GM19035 (cell line): ENCODE data around the gene TOGARAM2.

ENCODE experiments used
- ATAC-seq: cut with Tn5 transposase; IDR thresholded peaks from one replicate; pipeline ENCODE4 v1.9.1; 2021; ENCODE audit not compliant: unreplicated experiment

Gene TOGARAM2

DNA sequence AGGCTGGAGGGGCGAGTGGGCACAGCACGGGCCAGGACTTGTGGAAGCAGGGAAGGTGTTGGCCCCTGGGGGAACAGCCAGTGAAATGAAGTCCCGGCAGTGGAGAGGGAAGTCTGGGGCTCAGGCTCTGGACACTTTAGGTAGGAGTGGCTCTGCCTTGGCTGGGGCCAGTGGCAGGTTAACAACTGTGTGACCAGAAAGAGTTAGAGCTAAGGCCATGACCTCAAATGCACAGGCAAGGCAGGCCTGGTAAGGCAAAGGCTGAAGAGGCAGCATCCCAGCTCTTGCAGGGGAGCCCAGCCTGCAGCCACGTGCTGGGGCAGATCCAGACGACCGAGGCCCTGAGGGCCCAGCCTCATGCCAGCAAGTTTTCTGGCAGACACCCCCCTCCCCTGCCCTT, 71.7 kb downstream of the TOGARAM2 start:
- no peak for ATAC-seq

DNA sequence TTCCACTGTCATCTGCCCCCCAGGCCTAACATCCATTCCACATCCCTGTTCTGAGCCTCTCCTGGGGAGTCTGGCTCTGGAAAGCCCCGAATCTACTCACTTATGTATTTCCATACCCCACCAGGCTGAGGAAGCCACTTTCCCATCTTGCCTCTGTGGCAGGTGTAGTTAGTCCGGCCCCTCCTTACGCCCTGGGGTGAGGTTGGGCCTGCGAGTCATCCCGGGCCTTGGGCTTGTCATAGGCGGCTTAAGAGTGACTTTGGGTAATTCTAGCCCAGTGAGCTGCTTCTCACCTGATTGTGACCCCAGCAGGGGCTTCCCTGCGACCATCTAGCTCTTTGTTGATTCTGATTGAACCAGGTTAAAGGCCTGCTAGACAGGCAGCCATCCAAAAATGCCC, 72.1 kb downstream of the TOGARAM2 start:
- no peak for ATAC-seq

DNA sequence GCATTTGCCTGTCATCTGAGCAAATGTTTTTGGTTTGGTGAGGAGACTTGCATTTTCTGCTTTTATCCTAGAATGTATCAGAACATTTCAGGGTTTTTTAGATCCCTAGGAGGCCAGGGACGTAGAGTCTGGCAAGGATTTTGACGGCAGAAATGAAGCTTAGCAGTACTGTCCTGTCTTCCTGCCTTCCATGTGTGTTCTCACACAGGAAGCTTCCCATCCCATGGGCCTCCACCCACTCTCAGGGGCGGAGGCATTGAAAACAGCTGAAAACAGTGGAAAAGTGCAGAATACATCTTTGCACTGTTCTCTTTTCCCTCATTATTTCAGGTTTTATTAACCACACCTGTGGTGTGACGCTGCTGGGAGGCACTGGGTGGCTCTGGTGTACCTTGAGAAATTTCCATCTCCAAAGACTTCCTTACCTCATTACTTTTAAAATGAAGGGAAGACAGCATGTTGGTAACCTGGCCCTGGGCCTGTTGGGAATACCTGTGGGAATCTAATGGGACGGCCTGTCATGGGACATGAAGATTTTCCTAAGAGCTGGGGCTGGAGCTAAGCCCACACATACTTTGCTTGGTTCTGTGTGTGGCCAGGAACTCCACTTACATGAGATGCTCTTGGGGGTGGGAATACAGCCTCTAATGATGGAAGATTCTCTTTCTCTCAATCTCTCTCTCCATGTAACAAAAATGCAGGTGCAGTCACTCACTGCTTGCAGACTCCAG, 72.7 kb downstream of the TOGARAM2 start:
- ATAC-seq = no peak

DNA sequence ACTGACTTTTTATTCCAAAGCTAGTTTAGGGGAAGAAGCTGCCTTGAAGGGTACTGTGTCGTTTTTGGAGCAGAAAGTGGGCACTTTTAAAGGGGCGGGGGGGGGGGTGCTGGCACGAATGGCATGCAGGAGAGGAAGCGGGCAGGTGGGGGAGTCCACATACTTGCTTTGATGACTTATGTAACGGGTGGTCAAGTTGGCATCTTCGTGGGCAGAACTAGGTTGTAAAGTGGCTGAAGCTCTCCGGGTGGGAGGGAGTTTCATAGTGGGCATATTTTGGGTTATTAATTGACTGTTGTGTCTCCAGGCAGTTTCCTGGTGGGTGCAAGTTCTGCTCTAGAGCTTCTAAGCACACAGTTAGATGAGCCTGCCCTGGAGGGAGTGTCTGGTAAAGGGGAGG, 73.3 kb downstream of the TOGARAM2 start:
- ATAC-seq = no peak

DNA sequence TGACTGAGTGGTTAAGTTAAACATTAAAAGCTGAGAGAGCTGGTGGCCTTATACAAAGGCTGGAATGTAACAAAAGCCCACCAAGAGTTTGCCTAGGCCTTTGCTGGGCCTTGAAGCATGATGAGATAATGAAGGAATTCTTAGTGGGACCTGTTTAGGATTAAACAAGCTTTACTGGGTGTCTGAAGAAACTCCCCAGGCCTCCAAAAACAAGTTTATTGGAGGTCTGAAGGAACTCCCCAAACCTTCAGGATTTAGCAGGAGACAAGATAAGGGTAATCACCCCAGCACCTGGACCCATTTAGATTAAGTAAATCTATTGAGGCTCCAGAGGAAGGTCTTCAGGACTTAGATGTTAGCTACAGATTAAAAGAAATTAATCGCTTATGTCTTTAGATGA, 74.5 kb downstream of the TOGARAM2 start:
- no peak for ATAC-seq

DNA sequence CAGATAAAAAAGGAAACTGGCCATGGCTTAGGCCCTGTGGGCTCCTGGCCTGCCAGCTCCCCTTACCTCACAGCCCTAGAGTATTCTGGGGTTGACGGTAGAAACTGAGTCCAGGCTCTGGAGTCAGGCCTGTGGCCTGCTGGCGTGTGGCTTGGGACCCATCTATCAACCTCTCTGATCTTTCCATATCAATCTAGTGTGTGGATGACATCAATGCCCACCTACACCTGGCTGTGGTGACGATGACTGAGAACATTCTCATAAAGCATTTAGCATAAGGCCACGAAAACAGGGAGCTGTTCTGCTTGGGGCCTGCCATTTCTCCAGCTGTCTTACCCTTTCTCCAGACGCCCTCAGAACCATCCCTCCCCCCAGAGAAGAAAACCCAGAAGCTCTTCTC, 75.4 kb downstream of the TOGARAM2 start:
- no peak for ATAC-seq

DNA sequence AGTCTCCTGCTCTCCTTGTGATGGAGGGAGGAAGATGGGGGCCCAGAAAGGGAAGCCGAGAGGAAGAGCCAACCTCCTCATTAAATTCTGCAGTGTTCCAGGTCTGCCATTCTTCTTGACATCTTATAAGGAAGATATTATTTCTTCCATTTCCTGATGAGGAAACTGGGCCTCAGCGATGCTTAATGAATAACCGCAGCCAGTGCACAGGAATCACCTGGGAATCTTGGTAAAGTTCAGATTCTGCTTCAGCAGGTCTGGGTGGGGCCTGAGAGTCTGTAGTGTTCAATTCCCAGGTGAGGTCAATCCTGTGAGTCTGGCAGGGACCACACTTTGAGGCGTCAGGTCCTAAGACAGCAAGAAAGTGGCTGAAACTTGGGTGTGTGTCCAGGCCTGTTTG, 75.9 kb downstream of the TOGARAM2 start:
- no peak for ATAC-seq

DNA sequence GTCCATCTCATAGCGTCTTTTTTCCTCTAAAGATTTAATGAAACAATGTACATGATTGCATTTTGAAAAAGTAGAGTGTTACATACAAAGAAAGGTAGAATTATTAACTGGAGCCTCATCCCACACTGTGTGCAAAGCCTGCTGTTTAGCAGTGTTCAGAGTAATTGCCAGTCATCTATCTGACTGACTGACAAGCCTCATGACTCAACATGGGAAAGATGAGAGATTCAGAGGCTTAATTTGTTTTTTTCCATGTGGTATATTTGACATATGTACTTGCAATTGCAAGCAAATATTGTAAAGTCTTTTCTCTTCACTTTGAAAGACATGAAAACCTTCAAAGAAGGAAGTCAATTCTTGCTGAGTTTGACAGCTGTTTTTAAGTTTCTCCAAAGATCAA, 78.5 kb downstream of the TOGARAM2 start:
- ATAC-seq = no peak

DNA sequence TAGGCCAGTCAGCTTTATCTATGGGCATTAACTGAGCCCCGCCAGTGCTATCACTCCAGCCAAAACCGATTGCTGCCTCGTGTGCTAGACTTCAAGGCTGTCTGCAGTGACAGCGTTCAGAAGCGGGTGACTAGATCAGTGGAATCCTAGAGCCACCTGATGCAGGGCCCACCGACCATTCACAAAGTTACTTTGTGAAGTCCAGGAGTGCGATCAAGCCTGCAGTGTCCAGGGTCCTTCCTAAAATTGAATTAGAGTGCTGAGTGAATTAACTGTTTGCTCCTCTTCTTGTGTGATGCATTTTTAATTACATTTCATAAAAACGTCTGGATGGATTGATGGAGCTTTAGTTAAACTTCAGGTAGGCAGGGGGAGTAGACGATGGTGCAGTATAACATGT, 79.3 kb downstream of the TOGARAM2 start:
- ATAC-seq = no peak

DNA sequence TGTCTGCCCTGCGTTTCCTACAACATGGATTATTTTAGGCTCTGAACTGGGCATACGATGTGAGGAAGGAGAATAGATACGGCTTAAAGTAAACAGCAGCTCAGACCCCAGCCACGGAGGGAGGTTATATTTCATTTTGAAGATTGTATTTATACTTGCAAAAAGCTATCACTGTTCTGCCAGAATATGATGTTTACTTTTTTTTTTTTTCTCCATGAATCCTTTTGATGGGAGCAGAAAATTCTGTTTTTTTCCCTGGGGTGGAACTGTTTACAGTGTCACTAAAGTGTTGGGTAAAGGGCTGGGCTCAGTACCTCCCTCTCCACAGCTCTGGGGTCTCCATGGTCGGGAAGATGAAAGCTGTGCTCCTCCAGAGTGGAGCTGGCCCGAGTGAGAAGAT, 80.1 kb downstream of the TOGARAM2 start:
- no peak for ATAC-seq

DNA sequence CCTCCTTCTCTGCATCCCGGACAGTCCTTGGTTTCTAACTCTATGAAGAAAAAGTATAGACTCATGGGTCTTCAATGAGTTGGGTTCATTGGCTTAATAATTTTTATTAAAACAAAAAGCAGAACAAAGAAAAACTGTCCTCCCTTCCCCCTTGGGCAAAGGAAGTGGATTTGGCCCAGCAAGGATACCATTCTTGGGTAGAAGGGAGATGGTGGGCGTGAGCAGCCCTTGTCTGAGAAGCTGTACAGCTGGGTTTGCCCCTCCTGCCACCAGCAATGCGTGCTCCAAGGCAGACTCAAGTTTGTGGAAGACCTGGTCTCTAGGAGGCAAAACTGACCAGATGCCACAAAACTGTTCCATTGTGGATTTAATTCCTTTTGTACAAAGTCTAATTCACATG, 80.5 kb downstream of the TOGARAM2 start:
- ATAC-seq = no peak

DNA sequence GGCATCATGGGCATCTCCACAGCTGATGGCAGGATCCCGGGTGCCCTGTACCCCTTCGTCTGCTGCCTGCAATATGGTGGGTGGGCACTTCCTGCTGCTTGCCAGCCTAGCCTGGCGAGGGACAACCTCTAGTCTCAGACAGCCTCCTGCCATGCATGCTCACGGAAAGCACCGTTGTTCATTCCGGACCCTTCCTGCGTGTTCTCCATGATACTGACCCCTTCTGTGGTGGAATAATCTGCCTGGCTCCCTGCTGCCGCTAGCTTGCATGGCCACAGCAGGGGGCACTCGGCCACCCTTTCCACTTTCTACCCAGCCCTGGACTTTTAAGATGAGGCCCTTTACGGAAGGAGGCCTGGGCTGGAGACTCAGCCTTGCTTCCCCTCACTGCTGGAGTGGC, 81.3 kb downstream of the TOGARAM2 start:
- ATAC-seq = no peak

DNA sequence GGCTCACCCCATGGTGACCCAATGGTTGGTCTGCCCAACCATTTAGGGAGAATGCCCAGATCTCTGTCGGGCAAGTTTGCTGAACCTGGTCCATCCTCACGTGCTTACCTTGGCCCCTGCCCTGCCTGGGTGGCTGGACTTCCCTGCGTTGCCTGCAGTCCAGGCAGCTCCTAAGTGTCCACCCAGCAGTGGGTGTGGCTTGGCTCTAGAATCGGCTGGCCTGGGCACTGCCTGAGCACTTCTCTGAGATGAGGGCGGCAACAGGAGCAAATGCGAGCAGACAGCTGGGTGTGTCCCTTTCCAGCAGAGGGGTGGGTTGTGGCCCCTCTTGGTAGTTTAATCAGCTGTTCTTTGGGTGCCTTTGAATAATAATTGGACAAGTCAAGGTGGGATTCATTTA, 82.0 kb downstream of the TOGARAM2 start:
- no peak for ATAC-seq

DNA sequence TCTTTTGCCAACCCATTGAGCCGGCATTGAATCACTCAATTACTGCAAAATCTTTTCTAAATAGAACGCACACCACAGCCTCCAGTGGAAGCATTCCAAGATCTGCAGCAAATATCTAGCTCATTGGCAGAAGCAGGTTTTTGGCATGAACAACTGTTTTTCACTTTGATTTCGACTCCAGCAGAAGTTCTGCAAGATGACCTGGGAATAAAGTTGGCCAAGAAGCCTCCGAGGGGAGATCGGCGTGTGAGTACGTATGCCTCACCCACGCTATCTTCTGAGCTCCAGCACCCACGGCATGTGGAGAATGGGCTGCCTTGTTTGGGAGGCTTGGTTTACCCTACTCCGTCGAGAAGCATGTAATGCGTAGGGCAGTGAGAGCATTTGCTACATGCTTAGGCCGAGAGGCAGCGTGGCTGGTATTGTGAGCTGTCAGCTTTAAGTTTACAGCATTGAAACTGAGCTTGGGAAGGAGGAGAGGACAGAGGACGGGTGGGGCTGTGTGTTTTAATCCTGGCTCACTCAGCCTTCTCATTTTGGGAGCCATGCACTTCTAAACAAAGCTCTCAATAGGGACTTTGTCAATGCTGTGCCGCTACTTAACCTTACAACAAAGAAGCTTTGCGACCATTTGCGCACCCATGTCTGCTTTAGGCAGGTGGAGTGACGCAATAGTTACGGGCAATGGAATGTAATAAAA, 82.7 kb downstream of the TOGARAM2 start:
- ATAC-seq = no peak

DNA sequence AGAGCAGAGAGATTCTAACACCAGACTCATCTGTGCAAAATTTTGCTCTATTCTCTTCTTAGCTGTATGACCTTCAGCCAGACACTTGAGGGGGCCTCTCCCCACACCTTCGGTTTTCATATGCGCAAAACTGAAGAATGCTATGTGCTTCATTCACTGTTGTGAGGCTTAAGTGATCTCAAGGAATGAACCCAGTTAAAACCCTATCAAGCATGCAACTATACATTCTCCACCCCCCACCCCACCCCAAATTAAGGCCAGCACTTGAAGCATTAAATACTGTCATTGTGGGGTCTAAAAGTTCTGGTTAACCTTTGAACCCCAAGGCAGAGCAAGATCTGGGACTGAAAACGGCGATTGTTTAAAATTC, 83.2 kb downstream of the TOGARAM2 start:
- ATAC-seq = no peak

DNA sequence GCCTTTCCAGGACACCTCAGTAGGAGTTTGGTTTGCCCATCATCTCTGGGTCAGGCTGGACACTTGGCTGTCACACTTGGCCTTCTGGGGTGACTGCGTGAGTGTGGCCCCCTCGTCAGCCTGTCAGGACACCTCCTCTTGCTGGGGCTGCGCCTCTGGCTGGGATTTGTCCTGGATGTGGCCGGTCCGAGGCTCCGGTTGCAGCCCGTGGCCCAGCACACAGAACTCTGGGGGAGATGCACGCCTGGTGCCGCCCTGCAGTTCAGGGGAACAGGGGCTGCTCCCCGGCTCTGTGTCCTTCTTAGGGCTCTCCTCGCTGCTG, 83.6 kb downstream of the TOGARAM2 start:
- ATAC-seq = no peak

DNA sequence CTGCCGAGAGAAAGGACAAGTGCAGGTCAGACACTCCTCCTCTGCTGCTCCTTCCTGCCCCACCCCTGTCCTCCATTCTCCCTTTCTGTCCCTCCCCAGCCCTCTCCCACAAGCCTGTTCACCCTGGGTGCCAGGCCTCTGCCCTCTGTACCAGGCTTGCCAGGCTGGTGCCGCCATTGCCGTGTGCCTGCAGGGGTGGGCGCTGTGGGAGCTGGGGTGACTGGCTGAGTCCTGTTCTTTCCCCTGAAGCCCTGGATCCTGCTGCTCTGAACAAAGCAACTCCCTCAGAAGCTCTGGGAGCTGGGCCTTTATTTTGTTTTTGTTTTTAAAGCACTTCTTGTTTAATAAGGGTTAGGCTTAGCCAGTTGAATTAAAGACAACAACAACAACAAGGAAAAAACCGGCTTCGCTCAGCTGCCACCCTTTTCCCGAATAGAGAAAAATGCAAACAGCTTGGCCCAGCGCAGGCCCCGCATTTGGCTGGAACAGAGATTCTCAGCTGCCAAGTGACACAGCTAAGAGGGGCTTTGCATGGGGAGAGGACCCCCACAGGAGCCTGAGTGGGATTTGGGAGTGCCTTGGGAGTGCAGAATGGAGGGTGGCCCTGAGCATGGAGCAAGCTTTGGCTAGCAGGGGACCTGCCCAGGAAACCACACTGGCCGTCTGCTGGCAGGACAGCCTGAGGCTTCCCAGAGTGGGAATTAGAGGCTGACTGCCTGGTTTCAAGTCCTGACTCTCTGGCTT, 84.1 kb downstream of the TOGARAM2 start:
- no peak for ATAC-seq

DNA sequence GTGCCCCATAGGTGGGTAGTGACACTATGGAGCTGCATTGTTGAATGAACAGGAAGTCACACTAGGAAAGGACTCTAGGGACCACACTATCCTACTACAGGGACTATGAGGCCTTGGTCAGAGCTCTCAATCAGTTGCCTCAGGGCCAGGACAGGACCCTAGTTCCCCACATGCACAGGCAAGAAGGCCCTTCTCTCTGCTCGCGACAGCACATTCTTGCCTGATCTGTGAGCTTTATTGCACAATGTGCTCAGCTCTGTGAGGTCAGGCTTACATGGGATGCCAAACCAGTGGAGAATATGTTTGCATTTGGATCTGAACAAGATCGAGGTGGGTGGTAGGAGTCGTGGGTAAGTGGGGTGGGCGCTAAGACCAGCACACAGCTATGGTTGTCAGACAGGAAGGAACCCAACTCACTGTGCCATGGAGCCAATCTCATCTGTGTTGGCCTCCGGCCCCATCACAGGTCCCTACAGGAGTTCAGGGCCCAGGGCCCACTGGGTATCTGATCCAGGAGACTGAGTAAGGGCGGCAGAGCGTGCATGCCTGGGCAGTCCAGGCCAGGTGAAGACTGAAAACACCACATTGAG, 85.3 kb downstream of the TOGARAM2 start:
- ATAC-seq = no peak

DNA sequence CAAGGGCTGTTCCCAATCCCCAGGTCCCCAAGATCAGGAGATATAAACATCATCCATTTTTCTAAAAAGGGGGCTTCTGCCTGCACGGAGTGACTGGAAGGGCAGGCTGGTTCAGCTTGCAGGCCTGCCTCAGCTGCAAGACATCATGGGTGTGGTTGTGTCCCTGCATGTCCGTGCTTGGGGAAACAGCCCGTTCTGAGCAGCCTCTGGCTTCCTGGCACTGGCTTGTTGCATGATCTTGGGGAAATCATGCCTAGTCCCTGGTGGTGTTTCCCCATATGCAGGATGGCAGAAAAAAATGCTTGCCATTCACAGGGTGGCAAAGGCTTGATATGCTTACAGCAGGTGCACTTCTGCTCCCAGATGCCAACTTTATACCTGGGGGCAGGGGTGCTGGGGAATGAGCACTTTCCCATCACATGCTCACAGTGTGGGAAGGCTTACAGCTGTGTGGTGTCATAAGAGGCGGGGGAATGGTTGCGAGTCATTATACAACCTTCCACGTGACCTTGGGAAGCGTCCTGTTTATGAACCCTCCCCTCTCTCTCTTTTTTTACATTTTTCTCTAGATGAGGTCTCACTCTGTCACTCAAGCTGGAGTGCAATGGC, 86.0 kb downstream of the TOGARAM2 start:
- ATAC-seq = no peak

DNA sequence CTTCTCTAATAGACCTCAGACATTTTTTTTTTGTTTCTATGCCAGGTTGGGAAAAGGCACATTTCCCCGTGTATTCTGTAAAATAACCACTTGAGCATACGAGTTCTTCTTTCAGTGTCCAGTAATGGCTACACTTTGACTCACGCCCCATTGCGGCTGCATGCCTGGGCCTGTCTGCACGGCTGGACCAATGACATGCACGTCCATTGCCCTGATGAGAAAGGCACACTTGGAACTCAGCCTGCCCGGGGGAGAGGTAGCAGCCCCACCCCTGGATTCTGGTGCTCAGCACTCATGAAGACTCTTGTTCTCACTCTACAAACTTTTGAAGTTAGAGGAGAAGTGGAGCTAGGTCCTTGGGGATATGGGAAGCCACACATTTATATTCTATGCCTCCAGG, 87.4 kb downstream of the TOGARAM2 start:
- ATAC-seq = no peak

DNA sequence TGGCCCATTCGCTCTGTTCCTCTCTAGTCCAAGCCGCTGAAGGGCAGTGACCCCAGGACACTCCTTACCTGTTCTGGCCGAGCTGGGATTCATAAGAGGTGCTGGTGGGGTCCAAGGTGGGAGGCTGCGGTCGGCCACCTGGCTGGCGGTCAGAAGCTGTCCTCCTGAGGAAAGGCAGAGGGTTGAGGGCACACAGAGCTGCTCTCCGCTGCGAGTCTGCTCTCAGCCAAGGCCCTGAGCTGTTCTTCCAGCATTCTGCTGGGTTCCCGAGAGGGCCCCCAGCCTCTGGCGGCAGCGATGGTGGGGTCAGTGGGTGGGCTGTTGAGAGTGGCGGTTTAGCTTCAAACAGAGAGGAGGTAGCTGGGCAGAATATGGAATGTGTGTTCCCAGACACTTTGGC, 89.4 kb downstream of the TOGARAM2 start:
- no peak for ATAC-seq
